ENCODE data around the gene SLC35B2. TPM values are rescaled to one million over a fixed set of nuclear protein-coding genes. Genes with fewer than 3 reads are reported as not detected.
"Not testable (repeated sequence)": the region's sequence is repeated elsewhere in the genome, so short reads cannot be mapped to it uniquely, and the experiment has no call there.

Gene SLC35B2
- polyA plus RNA-seq, 4 donors = 53.1 to 62.2 (median 57.4) TPM

- DNase-seq (ENCODE audit: low read depth in 4 of 4, low spot score in 3 of 4) = peak in 1 of 4 donors; percentile 72
Observed at GRCh38 chr6:44237021-44237812, 20.1 kb downstream of the SLC35B2 start.

- DNase-seq (ENCODE audit: low read depth in 4 of 4, low spot score in 3 of 4) = no peak
Observed at GRCh38 chr6:44235891-44236516, 21.3 kb downstream of the SLC35B2 start.

GRCh38 chr6:44235269-44235668 lies 22.1 kb downstream of the SLC35B2 start:
- DNase-seq (ENCODE audit: low read depth in 4 of 4, low spot score in 3 of 4) = no peak

GRCh38 chr6:44234101-44235025 lies 23.0 kb downstream of the SLC35B2 start:
- no peak for DNase-seq (ENCODE audit: low read depth in 4 of 4, low spot score in 3 of 4)

- no peak for DNase-seq (ENCODE audit: low read depth in 4 of 4, low spot score in 3 of 4)
Observed at GRCh38 chr6:44233567-44234100, 23.7 kb downstream of the SLC35B2 start.

GRCh38 chr6:44232676-44233566 lies 24.4 kb downstream of the SLC35B2 start:
- DNase-seq (ENCODE audit: low read depth in 4 of 4, low spot score in 3 of 4) = no peak

GRCh38 chr6:44231426-44231825 lies 25.9 kb downstream of the SLC35B2 start:
- not testable (repeated sequence) for DNase-seq (ENCODE audit: low read depth in 4 of 4, low spot score in 3 of 4)

- DNase-seq (ENCODE audit: low read depth in 4 of 4, low spot score in 3 of 4) = no peak
Observed at GRCh38 chr6:44230034-44230675, 27.2 kb downstream of the SLC35B2 start.

GRCh38 chr6:44229376-44230033 lies 27.8 kb downstream of the SLC35B2 start:
- DNase-seq (ENCODE audit: low read depth in 4 of 4, low spot score in 3 of 4) = no peak

- no peak for DNase-seq (ENCODE audit: low read depth in 4 of 4, low spot score in 3 of 4)
Observed at GRCh38 chr6:44228836-44229235, 28.5 kb downstream of the SLC35B2 start.

GRCh38 chr6:44228433-44228832 lies 28.9 kb downstream of the SLC35B2 start:
- no peak for DNase-seq (ENCODE audit: low read depth in 4 of 4, low spot score in 3 of 4)

GRCh38 chr6:44228031-44228430 lies 29.3 kb downstream of the SLC35B2 start:
- no peak for DNase-seq (ENCODE audit: low read depth in 4 of 4, low spot score in 3 of 4)

GRCh38 chr6:44227148-44227793 lies 30.1 kb downstream of the SLC35B2 start:
- DNase-seq (ENCODE audit: low read depth in 4 of 4, low spot score in 3 of 4) = no peak

GRCh38 chr6:44226368-44227147 lies 30.8 kb downstream of the SLC35B2 start:
- DNase-seq (ENCODE audit: low read depth in 4 of 4, low spot score in 3 of 4) = no peak

GRCh38 chr6:44225579-44226325 lies 31.6 kb downstream of the SLC35B2 start:
- DNase-seq (ENCODE audit: low read depth in 4 of 4, low spot score in 3 of 4) = no peak

GRCh38 chr6:44224965-44225305 lies 32.4 kb downstream of the SLC35B2 start:
- no peak for DNase-seq (ENCODE audit: low read depth in 4 of 4, low spot score in 3 of 4)

Measured in right renal pelvis (tissue), 4 donors.